HG03064 (cell line): ENCODE measurements around the gene TRABD.
"Not testable (repeated sequence)": the region's sequence is repeated elsewhere in the genome, so short reads cannot be mapped to it uniquely, and the experiment has no call there.

ENCODE experiments used
- ATAC-seq: cut with Tn5 transposase; IDR thresholded peaks from one replicate; pipeline ENCODE4 v1.9.1; 2021; ENCODE audit warnings: low read depth; ENCODE audit not compliant: unreplicated experiment

The TRABD gene

GRCh38 chr22:50151571-50152537 is 33.9 kb upstream of the TRABD start:
- ATAC-seq, result no peak

GRCh38 chr22:50153056-50153755 is 32.5 kb upstream of the TRABD start:
- ATAC-seq, result no peak

GRCh38 chr22:50153756-50154140 is 32.0 kb upstream of the TRABD start:
- ATAC-seq, result no peak

GRCh38 chr22:50157709-50158375 is 27.9 kb upstream of the TRABD start:
- no peak for ATAC-seq

- ATAC-seq, result no peak
Measured at GRCh38 chr22:50160947-50161346, 24.8 kb upstream of the TRABD start.

GRCh38 chr22:50161508-50162390 is 24.0 kb upstream of the TRABD start:
- ATAC-seq, result no peak

- ATAC-seq, result no peak
Measured at GRCh38 chr22:50162391-50162956, 23.2 kb upstream of the TRABD start.

- no peak for ATAC-seq
Measured at GRCh38 chr22:50165436-50166123, 20.1 kb upstream of the TRABD start.

GRCh38 chr22:50167689-50168489 is 17.8 kb upstream of the TRABD start:
- ATAC-seq, result no peak

GRCh38 chr22:50168490-50169180 is 17.1 kb upstream of the TRABD start:
- not testable (repeated sequence) for ATAC-seq

GRCh38 chr22:50169181-50169759 is 16.4 kb upstream of the TRABD start:
- ATAC-seq, result no peak

GRCh38 chr22:50169774-50170341 is 15.9 kb upstream of the TRABD start:
- ATAC-seq, result no peak

GRCh38 chr22:50170453-50171318 is 15.0 kb upstream of the TRABD start, which contains the start of gene PANX2:
Gene PANX2, plus strand, starts transcription at chr22:50170731. Its CDS starts 0 bp downstream, at chr22:50170731.
- ATAC-seq, result no peak

GRCh38 chr22:50171319-50171964 is 14.3 kb upstream of the TRABD start:
- no peak for ATAC-seq

- no peak for ATAC-seq
Measured at GRCh38 chr22:50171965-50172421, 13.7 kb upstream of the TRABD start.
